Liver (tissue), 3 donors: ENCODE results near the gene MOGAT3.

Experiments used
- CTCF ChIP-seq: fragments of 150-350 bp; IDR thresholded peaks from 2 replicates; pipeline ENCODE4 v1.5.1; 2017; ENCODE audit warnings: improper control_type of control experiment, low read depth, low read length; ENCODE audit not compliant: missing input control
- GABPA ChIP-seq, 2 donors: IDR thresholded peaks in 1 of 2; conservative IDR thresholded peaks in 1 of 2; 2 replicates each; pipeline ENCODE4 v1.6.1; 2016; ENCODE audit warnings: antibody characterized with exemption in 2 of 2, mild to moderate bottlenecking in 1 of 2, moderate library complexity in 1 of 2
- HNF4A ChIP-seq, 2 donors: conservative IDR thresholded peaks; 2 replicates each; pipeline ENCODE4 v1.6.1; 2016; ENCODE audit warnings: antibody characterized with exemption in 2 of 2, mild to moderate bottlenecking in 2 of 2
- HNF4G ChIP-seq: IDR thresholded peaks from 2 replicates; pipeline ENCODE4 v1.6.1; 2016; ENCODE audit warnings: antibody characterized with exemption
- JUND ChIP-seq, 2 donors: IDR thresholded peaks; 2 replicates each; pipeline ENCODE4 v1.6.1; 2016; ENCODE audit warnings: antibody characterized with exemption in 2 of 2
- NR2F2 ChIP-seq: IDR thresholded peaks from 2 replicates; pipeline ENCODE4 v1.6.1; 2016; ENCODE audit warnings: antibody characterized with exemption
- RAD21 ChIP-seq, 2 donors: IDR thresholded peaks; 2 replicates each; pipeline ENCODE4 v1.6.1; 2016; ENCODE audit warnings: antibody characterized with exemption in 2 of 2, mild to moderate bottlenecking in 2 of 2
- REST ChIP-seq: IDR thresholded peaks from 2 replicates; pipeline ENCODE4 v1.6.1; 2016; ENCODE audit warnings: antibody characterized with exemption, mild to moderate bottlenecking
- SP1 ChIP-seq: IDR thresholded peaks from 2 replicates; pipeline ENCODE4 v1.6.1; 2018; ENCODE audit warnings: antibody characterized with exemption, mild to moderate bottlenecking
- TAF1 ChIP-seq: conservative IDR thresholded peaks from 2 replicates; pipeline ENCODE4 v1.6.1; 2016; ENCODE audit warnings: antibody characterized with exemption, mild to moderate bottlenecking
- YY1 ChIP-seq: IDR thresholded peaks from 2 replicates; pipeline ENCODE4 v1.6.1; 2016; ENCODE audit warnings: antibody characterized with exemption, mild to moderate bottlenecking
- TF ChIP-seq, protein P1 (sequence below): IDR thresholded peaks from 2 replicates; pipeline ENCODE4 v1.6.1; 2016; ENCODE audit warnings: antibody characterized with exemption
- TF ChIP-seq, protein P2 (sequence below): IDR thresholded peaks from 2 replicates; pipeline ENCODE4 v1.6.1; 2016; ENCODE audit warnings: antibody characterized with exemption
- TF ChIP-seq, protein P3 (sequence below): IDR thresholded peaks from 2 replicates; pipeline ENCODE4 v1.6.1; 2016; ENCODE audit warnings: antibody characterized with exemption
- donor health status: healthy.
- donor health status: healthy.

- TF ChIP-seq CTCF (no peak), GABPA (IDR thresholded peaks at IDR 0.05 in 1 of 2, conservative IDR thresholded peaks at IDR 0.05 in 1 of 2) (no peak), SP1 (no peak), NR2F2 (no peak), YY1 (no peak), RAD21 (IDR thresholded peaks at IDR 0.05) (no peak), REST (no peak), TAF1 (no peak), JUND (IDR thresholded peaks at IDR 0.05) (no peak), HNF4A (conservative IDR thresholded peaks at IDR 0.05) (no peak), HNF4G (no peak)
- TF ChIP-seq, protein P1, sequence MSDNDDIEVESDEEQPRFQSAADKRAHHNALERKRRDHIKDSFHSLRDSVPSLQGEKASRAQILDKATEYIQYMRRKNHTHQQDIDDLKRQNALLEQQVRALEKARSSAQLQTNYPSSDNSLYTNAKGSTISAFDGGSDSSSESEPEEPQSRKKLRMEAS, result no peak
- TF ChIP-seq, protein P2, sequence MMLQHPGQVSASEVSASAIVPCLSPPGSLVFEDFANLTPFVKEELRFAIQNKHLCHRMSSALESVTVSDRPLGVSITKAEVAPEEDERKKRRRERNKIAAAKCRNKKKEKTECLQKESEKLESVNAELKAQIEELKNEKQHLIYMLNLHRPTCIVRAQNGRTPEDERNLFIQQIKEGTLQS, result no peak
- TF ChIP-seq, protein P3, sequence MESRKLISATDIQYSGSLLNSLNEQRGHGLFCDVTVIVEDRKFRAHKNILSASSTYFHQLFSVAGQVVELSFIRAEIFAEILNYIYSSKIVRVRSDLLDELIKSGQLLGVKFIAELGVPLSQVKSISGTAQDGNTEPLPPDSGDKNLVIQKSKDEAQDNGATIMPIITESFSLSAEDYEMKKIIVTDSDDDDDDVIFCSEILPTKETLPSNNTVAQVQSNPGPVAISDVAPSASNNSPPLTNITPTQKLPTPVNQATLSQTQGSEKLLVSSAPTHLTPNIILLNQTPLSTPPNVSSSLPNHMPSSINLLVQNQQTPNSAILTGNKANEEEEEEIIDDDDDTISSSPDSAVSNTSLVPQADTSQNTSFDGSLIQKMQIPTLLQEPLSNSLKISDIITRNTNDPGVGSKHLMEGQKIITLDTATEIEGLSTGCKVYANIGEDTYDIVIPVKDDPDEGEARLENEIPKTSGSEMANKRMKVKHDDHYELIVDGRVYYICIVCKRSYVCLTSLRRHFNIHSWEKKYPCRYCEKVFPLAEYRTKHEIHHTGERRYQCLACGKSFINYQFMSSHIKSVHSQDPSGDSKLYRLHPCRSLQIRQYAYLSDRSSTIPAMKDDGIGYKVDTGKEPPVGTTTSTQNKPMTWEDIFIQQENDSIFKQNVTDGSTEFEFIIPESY, result no peak
Observed at GRCh38 chr7:101169110-101169837, 31.6 kb downstream of the MOGAT3 start.
